ENCODE data around the gene TMC6.

DNA sequence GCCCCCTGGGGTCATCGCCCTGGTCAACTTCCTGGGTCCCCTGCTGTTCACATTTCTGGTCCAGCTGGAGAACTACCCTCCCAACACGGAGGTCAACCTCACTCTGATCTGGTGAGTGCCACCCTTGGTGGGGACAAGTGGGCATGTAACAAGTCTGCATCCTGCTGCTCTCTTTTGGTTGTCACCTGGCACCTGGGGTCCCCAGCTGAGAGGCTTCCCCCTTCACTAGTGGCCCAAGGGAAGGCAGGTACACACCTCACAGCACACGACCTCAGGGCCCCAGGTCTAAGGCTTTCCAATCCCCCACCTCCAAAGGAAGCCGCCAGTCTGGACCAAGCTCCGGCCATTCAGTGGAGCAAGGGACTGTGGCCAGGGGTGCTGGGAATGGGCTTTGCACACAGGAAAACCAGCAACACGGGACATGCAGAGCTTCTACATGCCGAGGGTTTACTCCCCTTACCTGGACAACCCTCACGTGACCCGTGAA lies 6.4 kb upstream of the TMC6 start:
- TF ChIP-seq, protein P1, sequence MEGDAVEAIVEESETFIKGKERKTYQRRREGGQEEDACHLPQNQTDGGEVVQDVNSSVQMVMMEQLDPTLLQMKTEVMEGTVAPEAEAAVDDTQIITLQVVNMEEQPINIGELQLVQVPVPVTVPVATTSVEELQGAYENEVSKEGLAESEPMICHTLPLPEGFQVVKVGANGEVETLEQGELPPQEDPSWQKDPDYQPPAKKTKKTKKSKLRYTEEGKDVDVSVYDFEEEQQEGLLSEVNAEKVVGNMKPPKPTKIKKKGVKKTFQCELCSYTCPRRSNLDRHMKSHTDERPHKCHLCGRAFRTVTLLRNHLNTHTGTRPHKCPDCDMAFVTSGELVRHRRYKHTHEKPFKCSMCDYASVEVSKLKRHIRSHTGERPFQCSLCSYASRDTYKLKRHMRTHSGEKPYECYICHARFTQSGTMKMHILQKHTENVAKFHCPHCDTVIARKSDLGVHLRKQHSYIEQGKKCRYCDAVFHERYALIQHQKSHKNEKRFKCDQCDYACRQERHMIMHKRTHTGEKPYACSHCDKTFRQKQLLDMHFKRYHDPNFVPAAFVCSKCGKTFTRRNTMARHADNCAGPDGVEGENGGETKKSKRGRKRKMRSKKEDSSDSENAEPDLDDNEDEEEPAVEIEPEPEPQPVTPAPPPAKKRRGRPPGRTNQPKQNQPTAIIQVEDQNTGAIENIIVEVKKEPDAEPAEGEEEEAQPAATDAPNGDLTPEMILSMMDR (conservative IDR thresholded peaks at IDR 0.05; ENCODE audit: low read depth in 2 of 2): no peak
- TF ChIP-seq, protein P2, sequence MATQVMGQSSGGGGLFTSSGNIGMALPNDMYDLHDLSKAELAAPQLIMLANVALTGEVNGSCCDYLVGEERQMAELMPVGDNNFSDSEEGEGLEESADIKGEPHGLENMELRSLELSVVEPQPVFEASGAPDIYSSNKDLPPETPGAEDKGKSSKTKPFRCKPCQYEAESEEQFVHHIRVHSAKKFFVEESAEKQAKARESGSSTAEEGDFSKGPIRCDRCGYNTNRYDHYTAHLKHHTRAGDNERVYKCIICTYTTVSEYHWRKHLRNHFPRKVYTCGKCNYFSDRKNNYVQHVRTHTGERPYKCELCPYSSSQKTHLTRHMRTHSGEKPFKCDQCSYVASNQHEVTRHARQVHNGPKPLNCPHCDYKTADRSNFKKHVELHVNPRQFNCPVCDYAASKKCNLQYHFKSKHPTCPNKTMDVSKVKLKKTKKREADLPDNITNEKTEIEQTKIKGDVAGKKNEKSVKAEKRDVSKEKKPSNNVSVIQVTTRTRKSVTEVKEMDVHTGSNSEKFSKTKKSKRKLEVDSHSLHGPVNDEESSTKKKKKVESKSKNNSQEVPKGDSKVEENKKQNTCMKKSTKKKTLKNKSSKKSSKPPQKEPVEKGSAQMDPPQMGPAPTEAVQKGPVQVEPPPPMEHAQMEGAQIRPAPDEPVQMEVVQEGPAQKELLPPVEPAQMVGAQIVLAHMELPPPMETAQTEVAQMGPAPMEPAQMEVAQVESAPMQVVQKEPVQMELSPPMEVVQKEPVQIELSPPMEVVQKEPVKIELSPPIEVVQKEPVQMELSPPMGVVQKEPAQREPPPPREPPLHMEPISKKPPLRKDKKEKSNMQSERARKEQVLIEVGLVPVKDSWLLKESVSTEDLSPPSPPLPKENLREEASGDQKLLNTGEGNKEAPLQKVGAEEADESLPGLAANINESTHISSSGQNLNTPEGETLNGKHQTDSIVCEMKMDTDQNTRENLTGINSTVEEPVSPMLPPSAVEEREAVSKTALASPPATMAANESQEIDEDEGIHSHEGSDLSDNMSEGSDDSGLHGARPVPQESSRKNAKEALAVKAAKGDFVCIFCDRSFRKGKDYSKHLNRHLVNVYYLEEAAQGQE (IDR thresholded peaks at IDR 0.05; ENCODE audit: unreplicated experiment): no peak
- TF ChIP-seq ZNF462 (CRISPR knock-in tag; IDR thresholded peaks at IDR 0.05) (no peak), EZH2phosphoT487 (IDR thresholded peaks at IDR 0.05; ENCODE audit: unreplicated experiment) (no peak), EZH2 (IDR thresholded peaks at IDR 0.05; ENCODE audit: low read depth, unreplicated experiment) (no peak), POLR2AphosphoS5 (IDR thresholded peaks at IDR 0.05; ENCODE audit: low read depth) (no peak), JUNB (IDR thresholded peaks at IDR 0.05; ENCODE audit: unreplicated experiment) (no peak), CREB1 (CRISPR knock-in tag; IDR thresholded peaks at IDR 0.05; ENCODE audit: low read depth) (no peak), STAT1 (IDR thresholded peaks at IDR 0.05; ENCODE audit: unreplicated experiment) (no peak), ZNF114 (CRISPR knock-in tag; IDR thresholded peaks at IDR 0.05) (no peak)
- TF ChIP-seq, protein P3, sequence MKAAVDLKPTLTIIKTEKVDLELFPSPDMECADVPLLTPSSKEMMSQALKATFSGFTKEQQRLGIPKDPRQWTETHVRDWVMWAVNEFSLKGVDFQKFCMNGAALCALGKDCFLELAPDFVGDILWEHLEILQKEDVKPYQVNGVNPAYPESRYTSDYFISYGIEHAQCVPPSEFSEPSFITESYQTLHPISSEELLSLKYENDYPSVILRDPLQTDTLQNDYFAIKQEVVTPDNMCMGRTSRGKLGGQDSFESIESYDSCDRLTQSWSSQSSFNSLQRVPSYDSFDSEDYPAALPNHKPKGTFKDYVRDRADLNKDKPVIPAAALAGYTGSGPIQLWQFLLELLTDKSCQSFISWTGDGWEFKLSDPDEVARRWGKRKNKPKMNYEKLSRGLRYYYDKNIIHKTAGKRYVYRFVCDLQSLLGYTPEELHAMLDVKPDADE (IDR thresholded peaks at IDR 0.05): no peak
